Liver (tissue), 3 donors: ENCODE measurements around the gene DAGLA.

ENCODE experiments used
- ATF3 ChIP-seq: IDR thresholded peaks from 2 replicates; pipeline ENCODE4 v1.6.1; 2016; ENCODE audit warnings: antibody characterized with exemption
- CTCF ChIP-seq: fragments of 150-350 bp; IDR thresholded peaks from 2 replicates; pipeline ENCODE4 v1.5.1; 2017; ENCODE audit warnings: improper control_type of control experiment, low read depth, low read length; ENCODE audit not compliant: missing input control
- FOXA1 ChIP-seq: IDR thresholded peaks from 2 replicates; pipeline ENCODE4 v1.6.1; 2016; ENCODE audit warnings: antibody characterized with exemption
- JUND ChIP-seq, 2 donors: IDR thresholded peaks; 2 replicates each; pipeline ENCODE4 v1.6.1; 2016; ENCODE audit warnings: antibody characterized with exemption in 2 of 2
- MAX ChIP-seq: IDR thresholded peaks from 2 replicates; pipeline ENCODE4 v1.6.1; 2016; ENCODE audit warnings: antibody characterized with exemption
- RAD21 ChIP-seq, 2 donors: IDR thresholded peaks; 2 replicates each; pipeline ENCODE4 v1.6.1; 2016; ENCODE audit warnings: antibody characterized with exemption in 2 of 2, mild to moderate bottlenecking in 2 of 2
- REST ChIP-seq: IDR thresholded peaks from 2 replicates; pipeline ENCODE4 v1.6.1; 2016; ENCODE audit warnings: antibody characterized with exemption, mild to moderate bottlenecking
- RXRA ChIP-seq, 2 donors: IDR thresholded peaks; 2 replicates each; pipeline ENCODE4 v1.6.1; 2017 to 2018; ENCODE audit warnings: antibody characterized with exemption in 2 of 2, mild to moderate bottlenecking in 1 of 2
- SP1 ChIP-seq: IDR thresholded peaks from 2 replicates; pipeline ENCODE4 v1.6.1; 2018; ENCODE audit warnings: antibody characterized with exemption, mild to moderate bottlenecking
- ZBTB33 ChIP-seq: IDR thresholded peaks from 2 replicates; pipeline ENCODE4 v1.6.1; 2016; ENCODE audit warnings: antibody characterized with exemption
- donor health status: healthy.
- donor health status: healthy.

GRCh38 chr11:61756147-61756451 is 75.9 kb downstream of the DAGLA start:
- no peak for TF ChIP-seq JUND (IDR thresholded peaks at IDR 0.05)
- no peak for TF ChIP-seq CTCF
- TF ChIP-seq REST, result no peak
- TF ChIP-seq FOXA1, result no peak
- no peak for TF ChIP-seq MAX
- TF ChIP-seq RXRA (IDR thresholded peaks at IDR 0.05), result no peak
- no peak for TF ChIP-seq ZBTB33
- TF ChIP-seq RAD21 (IDR thresholded peaks at IDR 0.05), result no peak
- TF ChIP-seq ATF3, result no peak
- TF ChIP-seq SP1, result no peak
